Measurements from ENCODE around the gene BANP. TPM values are rescaled to one million over a fixed set of nuclear protein-coding genes. Genes with fewer than 3 reads are reported as not detected.
"Not testable (repeated sequence)": the region's sequence is repeated elsewhere in the genome, so short reads cannot be mapped to it uniquely, and the experiment has no call there.

BANP gene
- total RNA-seq, 4 donors from 2014 or later: 18.9 to 33.6 (median 28.2) TPM

- H3K36me3 ChIP-seq; H3K27ac ChIP-seq (replicated peaks in 1 of 4); H3K4me3 ChIP-seq; intact Hi-C loops (cut with DNase I); DNase-seq (ENCODE audit: extremely low spot score): not testable (repeated sequence)
- WGBS: 90% methylated on average over 8 of the region's 34 CpGs
- Histone ChIP-seq H3K27me3 (peaks cover 0 to 21% (median 0%) of the 10 kb centered on the region in 4 donors), H3K9me3 (peaks cover 0 to 21% (median 15%) of the 10 kb centered on the region in 4 donors), H3K4me1 (peaks cover 0 to 16% (median 9%) of the 10 kb centered on the region in 4 donors)
Measured at GRCh38 chr16:88092791-88093555, 141.7 kb downstream of the BANP start.

DNA sequence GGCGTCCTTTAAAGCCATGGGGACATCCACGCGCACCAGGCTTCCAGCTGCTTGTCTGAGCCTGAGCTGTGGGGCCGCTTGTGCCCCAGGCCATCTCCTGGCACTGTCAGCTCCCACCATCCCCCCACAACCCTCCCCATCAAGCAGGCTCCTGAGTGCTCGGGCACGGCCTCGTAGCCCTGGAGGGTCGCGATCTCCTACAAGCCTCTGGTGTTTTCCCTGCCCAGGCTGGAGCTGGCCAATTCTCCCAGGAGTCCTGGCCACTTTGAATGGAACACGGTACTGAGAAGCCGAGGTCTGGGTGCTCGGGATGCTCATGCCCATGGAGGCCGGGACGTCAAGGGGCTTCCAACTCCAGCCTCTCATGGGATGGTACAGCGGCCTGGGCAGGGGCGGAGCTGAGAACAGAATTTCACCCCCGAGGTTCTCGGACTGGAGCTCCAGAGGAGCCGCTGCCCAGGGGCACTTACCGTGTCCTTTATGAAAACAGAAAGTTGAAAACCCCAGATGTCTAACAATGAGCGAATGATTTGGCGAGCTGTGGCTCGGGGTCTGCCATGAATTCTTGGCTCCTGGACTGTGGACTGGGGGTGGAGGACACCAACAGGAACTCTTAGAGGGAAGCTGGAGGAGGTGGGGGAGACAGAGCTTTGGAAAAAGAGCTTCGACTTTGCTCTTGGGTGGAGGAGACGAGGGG is 142.5 kb downstream of the BANP start:
- H3K4me1 ChIP-seq: peaks cover 0 to 12% (median 9%) of the 10 kb centered on the region in 4 donors
- peaks cover 0 to 21% (median 15%) of the 10 kb centered on the region in 4 donors for H3K9me3 ChIP-seq
- H3K27ac ChIP-seq (replicated peaks in 1 of 4); H3K36me3 ChIP-seq; intact Hi-C loops (cut with DNase I); DNase-seq (ENCODE audit: extremely low spot score): not testable (repeated sequence)
- H3K27me3 ChIP-seq: peaks cover 0 to 21% (median 0%) of the 10 kb centered on the region in 4 donors
- peak overlapping the region in 1 of 4 donors; percentile 7 for H3K4me3 ChIP-seq
- 78% methylated on average over 23 of the region's 25 CpGs for WGBS

GRCh38 chr16:88094253-88094575 is 143.0 kb downstream of the BANP start:
- intact Hi-C loops (cut with DNase I); H3K27ac ChIP-seq (replicated peaks in 1 of 4); DNase-seq (ENCODE audit: extremely low spot score); H3K36me3 ChIP-seq: not testable (repeated sequence)
- H3K27me3 ChIP-seq: peaks cover 0 to 26% (median 0%) of the 10 kb centered on the region in 4 donors
- H3K4me1 ChIP-seq: peaks cover 0 to 12% (median 9%) of the 10 kb centered on the region in 4 donors
- 78% methylated on average over 14 of the region's 17 CpGs for WGBS
- peak overlapping the region in 1 of 4 donors; percentile 7 for H3K4me3 ChIP-seq
- H3K9me3 ChIP-seq: peaks cover 0 to 21% (median 15%) of the 10 kb centered on the region in 4 donors

DNA sequence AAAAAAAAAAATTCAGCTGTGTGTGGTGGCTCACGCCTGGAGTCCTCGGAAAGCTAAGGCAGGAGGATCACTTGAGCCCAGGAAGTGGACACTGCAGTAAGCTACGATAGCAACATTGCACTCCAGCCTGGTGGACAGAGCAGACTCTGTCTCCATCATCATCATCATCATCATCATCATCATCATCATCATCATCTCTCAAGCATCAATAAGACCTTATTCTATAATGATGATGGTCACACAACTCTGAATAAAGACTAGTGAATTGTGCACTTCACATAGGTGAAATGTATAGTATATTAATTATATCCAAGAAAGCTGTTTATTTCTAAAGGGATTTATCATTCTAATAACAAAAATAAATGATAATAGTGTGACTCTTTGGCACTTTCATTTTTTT is 143.7 kb downstream of the BANP start:
- intact Hi-C loops (cut with DNase I): not testable (repeated sequence)

GRCh38 chr16:88096659-88097058 is 145.4 kb downstream of the BANP start:
- peaks cover 0 to 36% (median 0%) of the 10 kb centered on the region in 4 donors for H3K27me3 ChIP-seq
- H3K9me3 ChIP-seq: peaks cover 0 to 21% (median 15%) of the 10 kb centered on the region in 4 donors
- H3K36me3 ChIP-seq; H3K4me3 ChIP-seq; intact Hi-C loops (cut with DNase I); DNase-seq (ENCODE audit: extremely low spot score); H3K27ac ChIP-seq (replicated peaks in 1 of 4): not testable (repeated sequence)
- peaks cover 0 to 18% (median 12%) of the 10 kb centered on the region in 4 donors for H3K4me1 ChIP-seq
- 95% methylated on average over 2 of the region's 2 CpGs for WGBS

More for the DNA sequence above, 143.7 kb downstream of the BANP start:
- DNase-seq (ENCODE audit: extremely low spot score); H3K36me3 ChIP-seq; H3K4me3 ChIP-seq; H3K27ac ChIP-seq (replicated peaks in 1 of 4): not testable (repeated sequence)
- H3K27me3 ChIP-seq: peaks cover 0 to 30% (median 0%) of the 10 kb centered on the region in 4 donors
- H3K4me1 ChIP-seq: peaks cover 0 to 12% (median 9%) of the 10 kb centered on the region in 4 donors
- peaks cover 0 to 21% (median 15%) of the 10 kb centered on the region in 4 donors for H3K9me3 ChIP-seq
- 91% methylated on average over 3 of the region's 3 CpGs for WGBS

- peaks cover 0 to 12% (median 8%) of the 10 kb centered on the region in 4 donors for H3K4me1 ChIP-seq
- peaks cover 0 to 52% (median 0%) of the 10 kb centered on the region in 4 donors for H3K27me3 ChIP-seq
- H3K27ac ChIP-seq (replicated peaks in 1 of 4); DNase-seq (ENCODE audit: extremely low spot score); H3K36me3 ChIP-seq; H3K4me3 ChIP-seq; intact Hi-C loops (cut with DNase I): not testable (repeated sequence)
- H3K9me3 ChIP-seq: peaks cover 0 to 21% (median 15%) of the 10 kb centered on the region in 4 donors
- 89% methylated on average over 20 of the region's 25 CpGs for WGBS
Measured at GRCh38 chr16:88098731-88099562, 147.7 kb downstream of the BANP start.

DNA sequence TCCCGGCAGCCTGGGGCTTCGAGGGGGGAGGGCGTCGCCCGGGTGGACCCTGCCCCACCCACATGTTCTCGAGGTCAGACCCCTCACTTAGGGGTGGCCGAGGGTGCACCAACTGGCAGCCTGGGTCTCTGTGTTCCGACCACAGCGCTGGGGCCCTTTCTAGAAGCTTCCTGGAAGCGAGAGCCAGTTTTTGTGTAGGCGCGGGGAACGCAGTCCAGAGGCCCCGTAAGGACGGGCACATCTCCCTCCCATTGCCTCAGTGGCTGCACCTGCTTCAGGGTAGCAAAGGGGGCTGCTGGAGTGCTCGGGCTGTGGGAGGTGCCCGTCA is 148.3 kb downstream of the BANP start:
- Histone ChIP-seq H3K4me3 (no peak overlapping the region), H3K4me1 (peaks cover 0 to 11% (median 7%) of the 10 kb centered on the region in 4 donors), H3K27ac (replicated peaks in 1 of 4) (no peak overlapping the region), H3K9me3 (peaks cover 0 to 21% (median 15%) of the 10 kb centered on the region in 4 donors), H3K27me3 (peaks cover 0 to 52% (median 0%) of the 10 kb centered on the region in 4 donors), H3K36me3 (no peaks in the 10 kb centered on the region)
- DNase-seq (ENCODE audit: extremely low spot score): no peak
- WGBS: 60% methylated on average over 1 of the region's 17 CpGs
- intact Hi-C loops (cut with DNase I): no loop called here
- TF ChIP-seq EP300 (IDR thresholded peaks at IDR 0.05) (no peak), CTCF (IDR thresholded peaks at IDR 0.05) (no peak), POLR2A (IDR thresholded peaks at IDR 0.05; ENCODE audit: low read depth) (no peak), POLR2AphosphoS5 (IDR thresholded peaks at IDR 0.05) (no peak)

DNA sequence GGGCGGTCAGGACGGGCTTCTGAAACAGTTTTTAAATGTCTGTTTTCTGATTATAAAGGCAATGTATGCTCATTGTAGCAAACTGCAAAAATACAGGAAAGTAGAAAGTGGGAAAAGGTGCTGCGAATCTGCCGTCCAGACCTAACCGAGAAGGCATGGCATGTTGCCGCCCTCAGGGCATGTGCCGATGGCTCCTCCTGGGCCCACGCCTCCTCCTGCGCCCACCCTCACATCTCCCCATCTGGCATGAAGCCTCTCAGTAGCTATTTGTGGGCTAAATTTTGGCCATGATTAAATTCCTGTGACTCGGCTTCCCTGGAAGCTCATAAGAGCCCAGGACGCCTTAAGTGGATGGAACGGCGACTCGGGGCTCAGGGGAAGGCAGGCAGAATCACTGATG is 148.7 kb downstream of the BANP start:
- H3K36me3 ChIP-seq; intact Hi-C loops (cut with DNase I); H3K27ac ChIP-seq (replicated peaks in 1 of 4); DNase-seq (ENCODE audit: extremely low spot score); H3K4me3 ChIP-seq: not testable (repeated sequence)
- H3K9me3 ChIP-seq: peaks cover 0 to 21% (median 15%) of the 10 kb centered on the region in 4 donors
- peaks cover 0 to 11% (median 7%) of the 10 kb centered on the region in 4 donors for H3K4me1 ChIP-seq
- H3K27me3 ChIP-seq: peaks cover 0 to 52% (median 0%) of the 10 kb centered on the region in 4 donors
- 79% methylated on average over 14 of the region's 14 CpGs for whole genome bisulfite sequencing

DNA sequence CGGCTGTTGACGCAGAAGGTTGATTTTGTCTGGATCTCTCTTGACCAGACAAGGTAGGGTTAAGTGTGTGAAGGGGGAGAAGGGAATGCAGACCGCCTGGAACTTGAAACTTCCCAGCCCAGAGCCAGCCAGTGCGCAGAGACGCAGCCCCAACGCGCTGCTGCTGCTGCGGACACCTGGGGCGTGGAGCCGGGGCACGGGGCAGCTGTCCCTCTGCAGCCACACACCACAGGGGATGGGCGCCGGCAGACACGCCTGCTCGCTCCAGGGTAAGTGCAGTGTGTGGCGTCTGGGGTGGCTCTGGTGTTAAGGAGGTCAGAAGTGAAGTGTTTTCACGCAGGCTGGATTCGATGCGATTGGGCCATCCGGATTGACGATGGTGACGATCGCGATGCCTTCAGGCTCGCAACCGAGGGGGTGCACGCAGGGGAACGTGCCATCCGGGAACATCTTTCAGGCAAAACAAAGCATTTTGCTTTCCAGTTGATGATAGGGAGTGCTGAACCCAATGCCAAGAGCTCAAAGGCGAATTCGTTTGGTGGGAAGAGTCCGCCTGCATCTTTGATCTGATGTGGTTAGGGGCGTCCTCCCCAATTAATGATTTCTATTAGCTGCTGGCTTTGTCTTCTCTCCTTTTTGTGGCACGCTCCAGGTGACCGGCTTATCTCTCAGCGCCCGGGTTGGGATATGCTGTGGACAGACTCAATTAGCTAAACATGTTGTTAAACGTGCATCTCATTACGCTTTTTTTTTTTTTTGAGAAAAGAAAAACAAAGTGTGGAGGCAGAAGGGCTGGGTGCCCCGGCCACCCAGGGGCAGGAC is 149.8 kb downstream of the BANP start:
- H3K27ac ChIP-seq (replicated peaks in 1 of 4); H3K36me3 ChIP-seq; DNase-seq (ENCODE audit: extremely low spot score); intact Hi-C loops (cut with DNase I): not testable (repeated sequence)
- Histone ChIP-seq H3K9me3 (peaks cover 0 to 15% (median 11%) of the 10 kb centered on the region in 4 donors), H3K4me1 (peaks cover 0 to 11% (median 7%) of the 10 kb centered on the region in 4 donors), H3K27me3 (peaks cover 0 to 52% (median 0%) of the 10 kb centered on the region in 4 donors), H3K4me3 (peak overlapping the region in 1 of 4 donors; percentile 22)
- WGBS: 29% methylated on average over 11 of the region's 40 CpGs

Data from esophagus muscularis mucosa (tissue), 4 donors.